K562 (cell line): Measurements from ENCODE around the gene SLC8A2. TPM values are rescaled to one million over a fixed set of nuclear protein-coding genes. Genes with fewer than 3 reads are reported as not detected.

Experiments
- ARID2 ChIP-seq: fragments of 450-650 bp; IDR thresholded peaks from 2 replicates; pipeline ENCODE4 v1.6.1; 2017; ENCODE audit warnings: antibody characterized with exemption, mild to moderate bottlenecking
- CC2D1A ChIP-seq: fragments of 450-650 bp; IDR thresholded peaks from 2 replicates; pipeline ENCODE4 v1.6.1; 2017; ENCODE audit warnings: mild to moderate bottlenecking
- CEBPG ChIP-seq, 3 experiments: fragments of 200-800 bp in 1 of 3; sonication (Bioruptor generic) in 1 of 3; sonication (generic) in 1 of 3; formaldehyde crosslinking in 1 of 3; IDR thresholded peaks in 2 of 3; conservative IDR thresholded peaks in 1 of 3; 2 replicates each; pipeline versions ENCODE4 v1.6.1 to v1.8.0; 2016 to 2022; ENCODE audit warnings: missing compliant biosample characterization in 2 of 3, missing genetic modification characterization in 2 of 3, mild to moderate bottlenecking in 1 of 3, missing genetic modification reagents in 1 of 3
- CSDE1 ChIP-seq, 2 experiments: fragments of 450-650 bp; IDR thresholded peaks; 2 replicates each; pipeline ENCODE4 v1.6.1; 2016; ENCODE audit warnings: mild to moderate bottlenecking in 1 of 2
- CTBP1 ChIP-seq: fragments of 450-650 bp; IDR thresholded peaks from 2 replicates; pipeline ENCODE4 v1.6.1; 2016; ENCODE audit warnings: borderline replicate concordance
- EZH2 ChIP-seq: IDR thresholded peaks from 2 replicates; pipeline ENCODE4 v1.6.1; 2012; ENCODE audit warnings: low read depth, mild to moderate bottlenecking, inconsistent platforms, low read length, borderline replicate concordance
- HCFC1 ChIP-seq: IDR thresholded peaks from 2 replicates; pipeline ENCODE4 v1.6.1; 2012; ENCODE audit warnings: low read depth, low read length, improper control_type of control experiment
- MXI1 ChIP-seq: IDR thresholded peaks from 2 replicates; pipeline ENCODE4 v1.6.1; 2011; ENCODE audit warnings: low read depth, mild to moderate bottlenecking, improper control_type of control experiment, low read length
- NCOR1 ChIP-seq: fragments of 450-650 bp; IDR thresholded peaks from 2 replicates; pipeline ENCODE4 v1.6.1; 2016; ENCODE audit warnings: mild to moderate bottlenecking, moderate library complexity
- NRF1 ChIP-seq, 2 experiments: fragments of 450-650 bp; IDR thresholded peaks in 1 of 2; conservative IDR thresholded peaks in 1 of 2; 2 replicates each; pipeline ENCODE4 v1.6.1; 2014; ENCODE audit warnings: mild to moderate bottlenecking in 2 of 2
- RFX1 ChIP-seq: fragments of 450-650 bp; IDR thresholded peaks from 2 replicates; pipeline ENCODE4 v1.6.1; 2016; ENCODE audit warnings: mild to moderate bottlenecking, moderate library complexity
- TFAP4 ChIP-seq: sonication (generic); formaldehyde crosslinking; IDR thresholded peaks from 2 replicates; pipeline ENCODE4 v1.8.0; 2022; ENCODE audit warnings: missing genetic modification reagents, mild to moderate bottlenecking, moderate library complexity, borderline replicate concordance
- TGIF2 ChIP-seq: sonication (generic); formaldehyde crosslinking; IDR thresholded peaks from 2 replicates; pipeline ENCODE4 v1.8.1; 2022; ENCODE audit warnings: mild to moderate bottlenecking, missing genetic modification reagents, moderate library complexity
- USF2 ChIP-seq: sonication (generic); formaldehyde crosslinking; IDR thresholded peaks from 2 replicates; pipeline ENCODE4 v1.5.0; 2020; ENCODE audit warnings: missing genetic modification reagents
- ZNF407 ChIP-seq: fragments of 450-650 bp; IDR thresholded peaks from 2 replicates; pipeline ENCODE4 v1.6.1; 2016; ENCODE audit warnings: low read depth
- polyA plus RNA-seq, 8 experiments: library from polyadenylated mRNA; depleted of rRNA in 4 of 8; stranded (reverse) in 5 of 8; unstranded in 3 of 8; fragments of >200 nt; fragmentation: Nextera tagmentation in 2 of 8; fragmentation: Illumina TruSeq in 1 of 8; extraction: Ambion mirVana in 2 of 8; extraction: Trizol in 1 of 8; gene quantifications; 2 replicates each; pipeline versions ENCODE4 v1.2.1 to v1.2.3, GENCODE V29; 2011 to 2014; ENCODE audit warnings: inconsistent platforms in 1 of 8, missing spikeins in 1 of 8
- total RNA-seq, 7 experiments: library from RNA; depleted of rRNA in 6 of 7; stranded (reverse); fragments of >200 nt in 6 of 7; fragmentation: Illumina TruSeq in 2 of 7; extraction: Trizol in 2 of 7; gene quantifications; 2 replicates each; pipeline versions ENCODE4 v1.2.1 to v1.2.3, GENCODE V29; 2011 to 2021; ENCODE audit warnings: low replicate concordance in 1 of 7
- TF ChIP-seq, protein P1 (sequence below), 3 experiments: fragments of 200-800 bp in 1 of 3; sonication (Bioruptor generic) in 1 of 3; sonication (generic) in 1 of 3; formaldehyde crosslinking in 1 of 3; IDR thresholded peaks; 2 replicates each; pipeline versions ENCODE4 v1.6.1 to v1.8.0; 2016 to 2022; ENCODE audit warnings: mild to moderate bottlenecking in 2 of 3, missing compliant biosample characterization in 2 of 3, missing genetic modification characterization in 2 of 3, missing genetic modification reagents in 1 of 3

Gene SLC8A2
- total and polyA plus RNA-seq, 9 of the 15 experiments (the other 6 are each of a cell fraction or from before 2014, with no cell fraction given), result 0.07 to 0.66 (median 0.24) TPM; not detected in 3

GRCh38 chr19:47436712-47437401 lies 34.8 kb downstream of the SLC8A2 start (continued):
- TF ChIP-seq CSDE1 (IDR thresholded peaks at IDR 0.05) (peak in 1 of 2 experiments; percentile 38; a peak in 1 of 4 replicates), RFX1 (peak; percentile 93), TFAP4 (CRISPR knock-in tag) (peak; percentile 33; the same call in 1 of the 2 replicates), NCOR1 (no peak), EZH2 (no peak), MXI1 (peak; percentile 91), TGIF2 (CRISPR knock-in tag) (no peak), CTBP1 (peak; percentile 23; the same call in 1 of the 2 replicates), ARID2 (peak; percentile 90), CEBPG (CRISPR knock-in tag; IDR thresholded peaks at IDR 0.05) (no peak), CEBPG (tag; conservative IDR thresholded peaks at IDR 0.05 in 1 of 2, IDR thresholded peaks at IDR 0.05 in 1 of 2) (no peak), CC2D1A (peak; percentile 81; the same call in 1 of the 2 replicates), ZNF407 (no peak), HCFC1 (0 out of 2 replicates have a peak, but pooled peaks have one; percentile 38), USF2 (CRISPR knock-in tag) (no peak), NRF1 (conservative IDR thresholded peaks at IDR 0.05 in 1 of 2, IDR thresholded peaks at IDR 0.05 in 1 of 2) (peak; percentile 18 to 32; a peak in 2 of 4 replicates)
- TF ChIP-seq, protein P1, sequence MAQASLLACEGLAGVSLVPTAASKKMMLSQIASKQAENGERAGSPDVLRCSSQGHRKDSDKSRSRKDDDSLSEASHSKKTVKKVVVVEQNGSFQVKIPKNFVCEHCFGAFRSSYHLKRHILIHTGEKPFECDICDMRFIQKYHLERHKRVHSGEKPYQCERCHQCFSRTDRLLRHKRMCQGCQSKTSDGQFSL (CRISPR knock-in tag; IDR thresholded peaks at IDR 0.05), result no peak
- TF ChIP-seq, protein P1 (tag; IDR thresholded peaks at IDR 0.05), result no peak
